GM12878 (cell line): Measurements from ENCODE around the gene ZNF554. TPM values are rescaled to one million over a fixed set of nuclear protein-coding genes. Genes with fewer than 3 reads are reported as not detected.
A peak's percentile ranks its signal among the peaks of the same experiment; 100 is the strongest.

ENCODE experiments used
- ATAC-seq: fragments of 200-7000 bp; cut with Tn5 transposase; 3 replicates; pipeline ENCODE4 v1.9.1; 2020; ENCODE audit warnings: mild to moderate bottlenecking, moderate library complexity
- BruUV-seq: library from RNA; stranded (reverse); fragments of 400-500 nt; replicated peaks from 2 replicates; lab custom pipeline; 2021; lab: Mats Ljungman, UMichigan
- CTCF ChIA-PET: fragments of 300-600 bp; sonication (Branson Sonifier 250); formaldehyde crosslinking; extraction: SDS; loops from one replicate; lab custom pipeline; 2021; ENCODE audit warnings: inconsistent platforms; lab: Yijun Ruan, JAX
- POLR2A ChIA-PET: fragments of 350-600 bp; formaldehyde crosslinking; extraction: SDS; loops from one replicate; lab custom pipeline; 2021; ENCODE audit warnings: inconsistent platforms; lab: Charles Lee
- RAD21 ChIA-PET: fragments of 300-600 bp; sonication (Branson Sonifier 250); formaldehyde crosslinking; loops from one replicate; lab custom pipeline; 2023; ENCODE audit warnings: antibody characterized with exemption; ENCODE audit not compliant: unreplicated experiment; lab: Charles Lee
- SMC1A ChIA-PET: fragments of 300-600 bp; sonication (Branson Sonifier 250); formaldehyde crosslinking; loops from one replicate; lab custom pipeline; 2023; ENCODE audit not compliant: unreplicated experiment, uncharacterized antibody; lab: Charles Lee
- DNase-seq: peaks from one replicate; pipeline ENCODE4 v3.0.0-alpha.2; 2011; ENCODE audit warnings: low read depth, low spot score
- FAIRE-seq: peaks from 3 replicates; lab custom pipeline; 2011; peaks lifted over from hg19 to GRCh38; lab: Jason Lieb, UNC
- H2AFZ ChIP-seq: 2 replicates; pipeline ENCODE4 v1.6.0; 2011; ENCODE audit warnings: low read depth, low read length, control low read depth; ENCODE audit not compliant: control insufficient read depth
- H3K27ac ChIP-seq: 2 replicates; pipeline ENCODE4 v1.5.1; 2011; ENCODE audit warnings: control low read depth; ENCODE audit not compliant: control insufficient read depth, insufficient read depth
- H3K27me3 ChIP-seq, 2 experiments: replicated peaks in 1 of 2; 2 replicates each; pipeline versions ENCODE4 v1.6.0 to v1.6.1; 2011; ENCODE audit warnings: low read length in 1 of 2; ENCODE audit not compliant: control insufficient read depth in 2 of 2, insufficient read depth in 2 of 2
- H3K36me3 ChIP-seq, 2 experiments: 2 replicates each; pipeline ENCODE4 v1.5.1; 2011; ENCODE audit warnings: low read length in 1 of 2; ENCODE audit not compliant: control insufficient read depth in 2 of 2, insufficient read depth in 2 of 2
- H3K4me1 ChIP-seq: 2 replicates; pipeline ENCODE4 v1.6.1; 2011; ENCODE audit warnings: mild to moderate bottlenecking, low read length, moderate library complexity, mixed read lengths; ENCODE audit not compliant: control insufficient read depth, insufficient read depth
- H3K4me2 ChIP-seq: 2 replicates; pipeline ENCODE4 v1.6.0; 2011; ENCODE audit warnings: control low read depth; ENCODE audit not compliant: control insufficient read depth, insufficient read depth
- H3K4me3 ChIP-seq: fragments of 200-600 bp; sonication (generic); 2 replicates; pipeline ENCODE4 v1.5.1; 2016
- H3K79me2 ChIP-seq: 2 replicates; pipeline ENCODE4 v1.6.0; 2011; ENCODE audit warnings: low read length; ENCODE audit not compliant: control insufficient read depth, insufficient read depth
- H3K9ac ChIP-seq: 2 replicates; pipeline ENCODE4 v1.8.0; 2011; ENCODE audit warnings: low read length, control low read depth, mixed read lengths; ENCODE audit not compliant: control insufficient read depth, insufficient read depth
- H3K9me3 ChIP-seq: replicated peaks from 3 replicates; pipeline ENCODE4 v1.5.1; 2011; ENCODE audit warnings: mild to moderate bottlenecking, low read length; ENCODE audit not compliant: control insufficient read depth, insufficient read depth
- H4K20me1 ChIP-seq: 2 replicates; pipeline ENCODE4 v1.6.0; 2011; ENCODE audit not compliant: control insufficient read depth, insufficient read depth
- CHD1 ChIP-seq: IDR thresholded peaks from 2 replicates; pipeline ENCODE4 v1.6.1; 2012; ENCODE audit warnings: low read depth, low read length, improper control_type of control experiment
- MYB ChIP-seq: fragments of 150-350 bp; IDR thresholded peaks from 2 replicates; pipeline ENCODE4 v1.6.1; 2014; ENCODE audit warnings: mild to moderate bottlenecking, low read depth, low read length, borderline replicate concordance
- SREBF2 ChIP-seq: IDR thresholded peaks from 2 replicates; pipeline ENCODE4 v1.6.1; 2012; ENCODE audit warnings: mild to moderate bottlenecking, low read length
- WGBS: methylation state at CpG from one replicate; pipeline ENCODE4 v1.1.6; 2016; ENCODE audit warnings: low lambda C conversion rate; ENCODE audit not compliant: insufficient replicate concordance, insufficient coverage; ENCODE audit errors: missing lambda C conversion rate; 5-methylcytosine and 5-hydroxymethylcytosine counted together
- in situ Hi-C: fragments of 300-500 bp; cut with MboI; formaldehyde crosslinking; loops from 9 replicates; pipeline ENCODE4 v1.14.3; 2018; ENCODE audit warnings: mixed read lengths
- intact Hi-C: fragments of 100-400 bp; cut with micrococcal nuclease; formaldehyde crosslinking; loops from one replicate; pipeline ENCODE4 v1.14.2; 2022; ENCODE audit not compliant: unreplicated experiment
- polyA plus RNA-seq, 11 experiments: library from polyadenylated mRNA; depleted of rRNA in 4 of 11; unstranded in 6 of 11; stranded (reverse) in 5 of 11; fragments of >200 nt; fragmentation: Nextera tagmentation in 4 of 11; fragmentation: Illumina TruSeq in 1 of 11; extraction: Ambion mirVana in 4 of 11; extraction: Trizol in 1 of 11; gene quantifications; 1 replicate in 1 of 11; 2 replicates in 10 of 11; pipeline versions ENCODE4 v1.2.1 to v1.2.3, GENCODE V29; 2011 to 2016; ENCODE audit warnings: inconsistent platforms in 2 of 11, missing spikeins in 2 of 11, low read depth in 1 of 11
- total RNA-seq, 4 experiments: library from RNA; depleted of rRNA in 3 of 4; stranded (reverse); fragments of >200 nt in 3 of 4; fragmentation: Illumina TruSeq in 1 of 4; extraction: Trizol in 1 of 4; gene quantifications; 2 replicates each; pipeline versions ENCODE4 v1.2.1 to v1.2.3, GENCODE V29; 2013 to 2021
- TF ChIP-seq, protein P1 (sequence below): IDR thresholded peaks from 2 replicates; pipeline ENCODE4 v1.6.1; 2012; ENCODE audit warnings: improper control_type of control experiment, low read depth, low read length; ENCODE audit not compliant: insufficient replicate concordance
- TF ChIP-seq, protein P2 (sequence below): fragments of 450-650 bp; IDR thresholded peaks from 2 replicates; pipeline ENCODE4 v1.6.1; 2016; ENCODE audit warnings: mild to moderate bottlenecking
- TF ChIP-seq, protein P3 (sequence below): fragments of 450-650 bp; IDR thresholded peaks from 2 replicates; pipeline ENCODE4 v1.6.1; 2017; ENCODE audit warnings: mild to moderate bottlenecking, moderate library complexity

The ZNF554 gene
- total and polyA plus RNA-seq, 10 of the 15 experiments (the other 5 are each of a cell fraction or from before 2014, with no cell fraction given), result 0.19 to 2.1 (median 1.4) TPM

DNA sequence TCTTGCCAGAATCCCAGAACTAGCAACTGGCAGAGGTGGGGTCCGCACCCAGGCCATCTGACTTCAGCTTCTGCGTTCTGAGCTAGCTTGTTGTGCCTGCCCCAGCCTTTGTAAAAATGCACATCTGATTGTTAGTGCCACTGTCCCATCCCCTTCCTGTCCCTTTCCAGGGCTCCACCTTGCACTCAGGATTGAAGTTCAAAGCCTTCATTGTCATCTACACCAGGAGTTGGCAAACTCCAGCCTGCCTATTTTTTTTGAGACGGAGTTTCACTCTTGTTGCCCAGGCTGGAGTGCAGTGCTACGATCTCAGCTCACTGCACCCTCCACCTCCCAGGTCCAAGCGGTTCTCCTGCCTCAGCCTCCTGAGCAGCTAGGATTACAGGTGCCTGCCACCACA is 31.4 kb upstream of the ZNF554 start (continued):
- TF ChIP-seq, protein P1, sequence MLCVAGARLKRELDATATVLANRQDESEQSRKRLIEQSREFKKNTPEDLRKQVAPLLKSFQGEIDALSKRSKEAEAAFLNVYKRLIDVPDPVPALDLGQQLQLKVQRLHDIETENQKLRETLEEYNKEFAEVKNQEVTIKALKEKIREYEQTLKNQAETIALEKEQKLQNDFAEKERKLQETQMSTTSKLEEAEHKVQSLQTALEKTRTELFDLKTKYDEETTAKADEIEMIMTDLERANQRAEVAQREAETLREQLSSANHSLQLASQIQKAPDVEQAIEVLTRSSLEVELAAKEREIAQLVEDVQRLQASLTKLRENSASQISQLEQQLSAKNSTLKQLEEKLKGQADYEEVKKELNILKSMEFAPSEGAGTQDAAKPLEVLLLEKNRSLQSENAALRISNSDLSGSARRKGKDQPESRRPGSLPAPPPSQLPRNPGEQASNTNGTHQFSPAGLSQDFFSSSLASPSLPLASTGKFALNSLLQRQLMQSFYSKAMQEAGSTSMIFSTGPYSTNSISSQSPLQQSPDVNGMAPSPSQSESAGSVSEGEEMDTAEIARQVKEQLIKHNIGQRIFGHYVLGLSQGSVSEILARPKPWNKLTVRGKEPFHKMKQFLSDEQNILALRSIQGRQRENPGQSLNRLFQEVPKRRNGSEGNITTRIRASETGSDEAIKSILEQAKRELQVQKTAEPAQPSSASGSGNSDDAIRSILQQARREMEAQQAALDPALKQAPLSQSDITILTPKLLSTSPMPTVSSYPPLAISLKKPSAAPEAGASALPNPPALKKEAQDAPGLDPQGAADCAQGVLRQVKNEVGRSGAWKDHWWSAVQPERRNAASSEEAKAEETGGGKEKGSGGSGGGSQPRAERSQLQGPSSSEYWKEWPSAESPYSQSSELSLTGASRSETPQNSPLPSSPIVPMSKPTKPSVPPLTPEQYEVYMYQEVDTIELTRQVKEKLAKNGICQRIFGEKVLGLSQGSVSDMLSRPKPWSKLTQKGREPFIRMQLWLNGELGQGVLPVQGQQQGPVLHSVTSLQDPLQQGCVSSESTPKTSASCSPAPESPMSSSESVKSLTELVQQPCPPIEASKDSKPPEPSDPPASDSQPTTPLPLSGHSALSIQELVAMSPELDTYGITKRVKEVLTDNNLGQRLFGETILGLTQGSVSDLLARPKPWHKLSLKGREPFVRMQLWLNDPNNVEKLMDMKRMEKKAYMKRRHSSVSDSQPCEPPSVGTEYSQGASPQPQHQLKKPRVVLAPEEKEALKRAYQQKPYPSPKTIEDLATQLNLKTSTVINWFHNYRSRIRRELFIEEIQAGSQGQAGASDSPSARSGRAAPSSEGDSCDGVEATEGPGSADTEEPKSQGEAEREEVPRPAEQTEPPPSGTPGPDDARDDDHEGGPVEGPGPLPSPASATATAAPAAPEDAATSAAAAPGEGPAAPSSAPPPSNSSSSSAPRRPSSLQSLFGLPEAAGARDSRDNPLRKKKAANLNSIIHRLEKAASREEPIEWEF, result no peak
- TF ChIP-seq SREBF2, result no peak

DNA sequence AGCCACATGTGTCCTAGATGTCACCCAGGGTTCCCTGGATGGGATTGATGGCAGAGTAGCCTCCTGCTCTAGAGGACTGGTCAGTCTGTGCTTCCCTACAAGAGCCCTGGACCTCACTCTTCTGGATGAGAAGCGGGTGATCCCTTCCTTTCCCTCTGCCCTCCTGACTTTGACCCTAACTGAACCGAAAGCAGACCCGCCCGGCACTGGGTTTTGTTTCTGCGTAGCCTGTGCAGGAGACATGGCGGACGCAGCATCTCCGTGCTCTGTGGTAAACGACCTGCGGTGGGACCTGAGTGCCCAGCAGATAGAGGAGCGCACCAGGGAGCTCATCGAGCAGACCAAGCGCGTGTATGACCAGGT is 29.5 kb upstream of the ZNF554 start:
- TF ChIP-seq CHD1 (no peak), MYB (no peak), SREBF2 (no peak)
- TF ChIP-seq, protein P2, sequence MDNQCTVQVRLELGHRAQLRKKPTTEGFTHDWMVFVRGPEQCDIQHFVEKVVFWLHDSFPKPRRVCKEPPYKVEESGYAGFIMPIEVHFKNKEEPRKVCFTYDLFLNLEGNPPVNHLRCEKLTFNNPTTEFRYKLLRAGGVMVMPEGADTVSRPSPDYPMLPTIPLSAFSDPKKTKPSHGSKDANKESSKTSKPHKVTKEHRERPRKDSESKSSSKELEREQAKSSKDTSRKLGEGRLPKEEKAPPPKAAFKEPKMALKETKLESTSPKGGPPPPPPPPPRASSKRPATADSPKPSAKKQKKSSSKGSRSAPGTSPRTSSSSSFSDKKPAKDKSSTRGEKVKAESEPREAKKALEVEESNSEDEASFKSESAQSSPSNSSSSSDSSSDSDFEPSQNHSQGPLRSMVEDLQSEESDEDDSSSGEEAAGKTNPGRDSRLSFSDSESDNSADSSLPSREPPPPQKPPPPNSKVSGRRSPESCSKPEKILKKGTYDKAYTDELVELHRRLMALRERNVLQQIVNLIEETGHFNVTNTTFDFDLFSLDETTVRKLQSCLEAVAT, result peak; percentile 59
- TF ChIP-seq, protein P3, sequence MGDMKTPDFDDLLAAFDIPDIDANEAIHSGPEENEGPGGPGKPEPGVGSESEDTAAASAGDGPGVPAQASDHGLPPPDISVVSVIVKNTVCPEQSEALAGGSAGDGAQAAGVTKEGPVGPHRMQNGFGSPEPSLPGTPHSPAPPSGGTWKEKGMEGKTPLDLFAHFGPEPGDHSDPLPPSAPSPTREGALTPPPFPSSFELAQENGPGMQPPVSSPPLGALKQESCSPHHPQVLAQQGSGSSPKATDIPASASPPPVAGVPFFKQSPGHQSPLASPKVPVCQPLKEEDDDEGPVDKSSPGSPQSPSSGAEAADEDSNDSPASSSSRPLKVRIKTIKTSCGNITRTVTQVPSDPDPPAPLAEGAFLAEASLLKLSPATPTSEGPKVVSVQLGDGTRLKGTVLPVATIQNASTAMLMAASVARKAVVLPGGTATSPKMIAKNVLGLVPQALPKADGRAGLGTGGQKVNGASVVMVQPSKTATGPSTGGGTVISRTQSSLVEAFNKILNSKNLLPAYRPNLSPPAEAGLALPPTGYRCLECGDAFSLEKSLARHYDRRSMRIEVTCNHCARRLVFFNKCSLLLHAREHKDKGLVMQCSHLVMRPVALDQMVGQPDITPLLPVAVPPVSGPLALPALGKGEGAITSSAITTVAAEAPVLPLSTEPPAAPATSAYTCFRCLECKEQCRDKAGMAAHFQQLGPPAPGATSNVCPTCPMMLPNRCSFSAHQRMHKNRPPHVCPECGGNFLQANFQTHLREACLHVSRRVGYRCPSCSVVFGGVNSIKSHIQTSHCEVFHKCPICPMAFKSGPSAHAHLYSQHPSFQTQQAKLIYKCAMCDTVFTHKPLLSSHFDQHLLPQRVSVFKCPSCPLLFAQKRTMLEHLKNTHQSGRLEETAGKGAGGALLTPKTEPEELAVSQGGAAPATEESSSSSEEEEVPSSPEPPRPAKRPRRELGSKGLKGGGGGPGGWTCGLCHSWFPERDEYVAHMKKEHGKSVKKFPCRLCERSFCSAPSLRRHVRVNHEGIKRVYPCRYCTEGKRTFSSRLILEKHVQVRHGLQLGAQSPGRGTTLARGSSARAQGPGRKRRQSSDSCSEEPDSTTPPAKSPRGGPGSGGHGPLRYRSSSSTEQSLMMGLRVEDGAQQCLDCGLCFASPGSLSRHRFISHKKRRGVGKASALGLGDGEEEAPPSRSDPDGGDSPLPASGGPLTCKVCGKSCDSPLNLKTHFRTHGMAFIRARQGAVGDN, result no peak
- ChIA-PET POLR2A (interaction anchor here (0.7 kb wide), 1 partner anchor 88 kb away, joined by 3 read pairs; no protein-coding TSS in a partner anchor), CTCF (no interaction called here), SMC1A (no interaction called here), RAD21 (no interaction called here)
- H3K4me3 ChIP-seq, result no peak overlapping the region
- FAIRE-seq, result no peak
- peaks cover 32% of the 10 kb centered on the region for H3K4me1 ChIP-seq
- H3K27ac ChIP-seq, result peak overlapping the region; percentile 82
- 96% methylated on average over 14 of the region's 14 CpGs for WGBS
- in situ Hi-C loops (no loop called here), intact Hi-C loops (no loop called here)
- no peak overlapping the region for H2AFZ ChIP-seq
- no peak for DNase-seq
- no peaks in the 10 kb centered on the region for H4K20me1 ChIP-seq
- BruUV-seq, result no TSS peak
- H3K79me2 ChIP-seq, result peaks cover 57% of the 10 kb centered on the region
- H3K4me2 ChIP-seq, result peak overlapping the region; percentile 96
- H3K9ac ChIP-seq, result no peak overlapping the region
- no peaks in the 10 kb centered on the region for H3K27me3 ChIP-seq
- no peaks in the 10 kb centered on the region for H3K9me3 ChIP-seq
- no peak for ATAC-seq
- peaks cover 11 to 16% of the 10 kb centered on the region in 2 experiments; a peak in 3 of 4 replicates for H3K36me3 ChIP-seq
